ENCODE data around the gene BNC2.
"Not testable (repeated sequence)": the region's sequence is repeated elsewhere in the genome, so short reads cannot be mapped to it uniquely, and the experiment has no call there.

Gene BNC2

GRCh38 chr9:16575986-16576245, 294.6 kb downstream of the BNC2 start:
- DNase-seq, result no peak

DNA sequence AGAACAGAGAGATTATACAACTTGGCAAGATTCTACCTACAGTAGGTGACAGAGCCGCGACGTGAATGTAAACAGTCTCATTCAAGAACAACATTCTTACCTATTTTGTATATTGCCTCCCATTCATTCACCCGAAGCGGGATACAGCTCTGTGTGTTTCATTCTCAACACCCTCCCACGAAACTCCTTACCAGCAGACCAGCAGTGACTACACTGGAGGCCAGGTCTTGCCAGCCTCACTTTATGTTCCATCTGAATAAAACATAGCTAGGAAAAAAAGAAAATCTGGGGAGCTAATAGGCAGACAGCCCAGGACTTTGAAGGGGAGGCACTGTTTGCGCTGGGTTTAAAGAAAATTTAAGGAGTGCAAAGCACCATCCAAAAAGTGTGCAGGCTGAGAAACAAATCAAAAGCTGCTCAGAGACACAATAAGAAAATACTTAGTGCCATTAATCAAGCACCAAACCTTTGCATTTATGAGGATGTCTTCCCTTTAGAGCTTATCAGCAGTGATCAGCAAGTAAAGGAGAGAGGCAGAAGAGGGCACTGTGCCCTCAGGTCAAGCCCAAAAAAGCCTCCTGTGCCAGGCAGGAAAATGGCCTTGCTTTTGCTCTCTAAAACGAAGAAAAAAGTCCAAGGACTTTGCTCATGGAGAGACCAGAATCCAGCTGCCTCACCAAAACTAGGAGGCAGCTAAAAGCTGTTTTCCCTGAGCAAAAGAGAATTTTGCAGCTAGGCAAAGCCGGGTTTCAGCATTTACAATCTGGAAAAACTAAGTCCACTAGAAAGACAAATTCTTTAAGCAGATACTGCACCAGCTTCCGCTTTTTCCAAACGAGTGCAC, 295.1 kb downstream of the BNC2 start:
- DNase-seq, result no peak

DNA sequence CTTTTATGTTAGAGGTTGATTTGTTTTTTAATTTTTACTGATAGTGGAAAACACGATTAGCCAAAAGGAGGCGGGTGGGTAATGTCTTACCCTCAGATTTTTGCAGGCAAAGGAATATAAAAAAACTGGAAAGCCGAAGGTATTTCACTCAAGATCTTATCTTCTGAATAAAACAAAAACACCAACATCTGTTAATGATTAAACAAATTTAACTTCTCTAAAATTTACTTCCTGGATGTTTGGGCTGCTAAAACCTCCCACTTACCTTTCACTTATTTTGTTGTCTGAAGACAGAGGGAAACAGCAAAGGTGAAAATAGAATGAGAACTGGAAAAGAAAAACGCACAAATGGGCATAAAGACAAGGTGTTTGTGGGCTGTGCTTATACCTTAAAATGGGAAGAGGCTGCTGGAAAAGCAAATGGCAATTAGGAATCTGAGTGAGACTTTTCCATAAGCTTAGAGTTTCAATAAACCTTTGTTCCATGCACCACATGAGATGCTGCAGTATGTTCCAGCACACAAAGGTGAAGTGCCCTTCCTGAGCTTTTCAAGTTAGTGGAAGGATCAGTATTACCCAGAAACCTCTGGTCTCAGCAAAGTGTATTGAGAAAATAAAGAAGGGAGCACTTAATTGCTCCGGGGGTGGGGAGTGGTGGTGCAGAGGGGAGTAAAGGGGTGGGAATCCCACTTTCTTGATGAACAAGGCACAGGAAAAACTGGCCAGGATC, 298.3 kb downstream of the BNC2 start:
- DNase-seq, result no peak

DNA sequence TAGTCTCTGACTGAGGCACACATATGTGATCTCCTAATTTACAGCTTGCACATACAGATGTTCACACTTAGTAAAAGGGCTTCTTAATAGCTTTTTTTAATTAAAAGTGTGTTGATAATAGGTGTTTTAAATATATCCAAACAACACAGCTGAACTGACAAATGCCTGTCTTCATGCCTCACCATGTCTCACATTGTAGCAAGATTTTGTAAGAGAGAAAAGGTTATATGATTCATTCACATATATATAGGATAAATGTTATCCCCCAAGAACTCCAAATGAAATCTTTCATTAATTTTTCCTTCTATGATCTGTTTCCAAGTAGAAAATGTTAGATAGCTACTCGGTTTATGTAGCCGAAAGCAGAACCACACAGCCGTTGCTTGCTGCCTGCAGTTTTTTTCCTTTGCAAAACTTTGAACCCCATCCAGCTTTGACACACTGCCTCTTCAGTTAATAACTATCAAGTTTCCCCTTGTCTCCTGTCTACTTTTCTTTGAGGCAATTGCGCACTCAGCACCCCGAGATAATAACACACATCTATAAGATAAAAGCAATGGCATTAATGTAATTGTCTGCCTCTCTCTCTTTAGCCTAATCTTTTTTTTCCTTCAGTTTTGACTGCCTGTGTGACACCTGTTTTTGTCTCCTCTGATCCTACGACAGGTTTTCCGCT, 299.2 kb downstream of the BNC2 start:
- DNase-seq, result no peak

DNA sequence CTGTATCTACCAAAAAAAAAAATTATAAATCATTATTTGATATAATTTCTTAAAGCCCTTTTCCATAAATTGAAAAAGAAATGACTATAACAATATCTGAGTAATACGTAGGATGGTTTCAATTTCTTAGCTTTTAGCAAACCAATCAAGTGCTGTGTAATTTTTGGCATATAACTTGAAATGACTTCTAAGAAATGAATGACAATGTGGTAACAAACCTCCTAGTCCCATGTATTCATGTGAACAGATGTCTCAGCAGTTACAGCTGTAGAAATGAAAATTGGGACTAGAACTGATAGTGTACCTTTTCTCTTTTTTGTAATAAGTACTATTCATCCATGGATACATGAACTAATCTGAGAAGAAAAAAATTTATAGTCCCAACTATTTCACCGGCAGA, 307.0 kb downstream of the BNC2 start:
- DNase-seq, result no peak

DNA sequence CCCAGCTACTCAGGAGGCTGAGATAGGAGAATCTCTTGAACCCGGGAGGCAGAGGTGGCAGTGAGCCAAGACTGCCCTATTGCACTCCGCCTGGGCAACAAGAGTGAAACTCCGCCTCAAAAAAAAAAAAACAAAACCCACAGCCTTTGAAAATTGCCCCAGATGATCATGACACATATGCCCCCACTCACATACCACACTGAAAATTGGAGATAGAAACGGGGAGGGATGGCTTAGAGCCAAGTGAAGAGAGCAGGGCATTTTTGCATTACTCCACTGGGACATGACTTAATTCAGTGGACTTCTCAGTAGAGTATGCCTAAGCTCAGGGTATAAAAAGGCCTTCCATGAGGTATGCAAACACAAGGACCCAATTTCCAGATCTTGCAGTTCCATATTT, 309.3 kb downstream of the BNC2 start:
- DNase-seq, result no peak

DNA sequence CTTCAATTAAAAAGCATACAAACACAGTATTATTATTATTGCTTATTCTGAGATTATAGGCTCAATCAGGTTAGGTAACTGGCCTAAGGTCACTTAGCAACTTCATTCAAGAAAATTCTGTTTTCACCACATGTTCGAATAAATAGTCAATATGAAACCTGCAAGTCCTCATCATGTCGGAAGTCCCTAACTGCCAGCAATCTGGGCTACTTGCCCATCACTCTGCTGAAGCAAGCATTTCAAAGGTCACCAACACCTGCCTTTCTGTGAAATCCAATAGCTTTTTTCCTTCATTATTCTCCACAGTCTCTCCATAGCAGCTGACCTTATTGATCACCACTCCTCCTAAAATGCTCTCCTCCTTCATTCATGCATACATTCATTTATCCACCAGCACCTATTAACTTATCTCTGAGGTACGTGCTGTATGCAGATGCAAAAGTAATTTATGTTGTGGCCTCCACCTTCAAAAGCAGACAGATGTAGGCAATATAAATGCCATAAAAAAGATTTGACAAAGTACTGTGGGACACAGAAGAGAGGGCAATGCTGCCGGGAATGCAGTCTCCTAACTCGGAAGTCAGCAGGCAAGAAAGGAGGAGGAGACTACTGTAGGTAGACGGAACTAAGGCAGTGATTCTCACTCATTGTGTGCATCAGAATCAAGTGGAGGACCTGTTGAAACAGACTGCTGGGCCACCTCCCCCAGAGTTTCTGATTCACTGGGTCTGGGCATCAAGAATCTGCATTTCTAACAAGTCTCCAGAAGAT, 310.9 kb downstream of the BNC2 start:
- DNase-seq, result no peak

DNA sequence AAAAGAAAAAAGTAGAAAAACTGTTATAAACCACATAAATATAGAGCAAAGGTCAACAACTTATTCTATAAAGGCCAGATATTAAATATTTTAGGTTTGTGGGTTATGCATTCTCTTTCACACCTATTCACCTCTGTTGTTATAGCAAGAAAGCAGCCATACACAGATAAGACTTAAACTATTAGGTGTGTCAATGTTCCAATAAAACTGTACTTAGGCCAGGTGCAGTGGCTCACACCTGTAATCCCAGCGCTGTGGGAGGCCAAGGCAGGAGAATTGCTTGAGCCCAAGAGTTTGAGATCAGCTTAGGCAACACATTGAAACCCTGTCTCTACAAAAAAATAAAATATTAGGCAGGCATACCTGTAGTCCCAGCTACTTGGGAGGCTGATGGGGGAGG, 314.7 kb downstream of the BNC2 start:
- no peak for DNase-seq

DNA sequence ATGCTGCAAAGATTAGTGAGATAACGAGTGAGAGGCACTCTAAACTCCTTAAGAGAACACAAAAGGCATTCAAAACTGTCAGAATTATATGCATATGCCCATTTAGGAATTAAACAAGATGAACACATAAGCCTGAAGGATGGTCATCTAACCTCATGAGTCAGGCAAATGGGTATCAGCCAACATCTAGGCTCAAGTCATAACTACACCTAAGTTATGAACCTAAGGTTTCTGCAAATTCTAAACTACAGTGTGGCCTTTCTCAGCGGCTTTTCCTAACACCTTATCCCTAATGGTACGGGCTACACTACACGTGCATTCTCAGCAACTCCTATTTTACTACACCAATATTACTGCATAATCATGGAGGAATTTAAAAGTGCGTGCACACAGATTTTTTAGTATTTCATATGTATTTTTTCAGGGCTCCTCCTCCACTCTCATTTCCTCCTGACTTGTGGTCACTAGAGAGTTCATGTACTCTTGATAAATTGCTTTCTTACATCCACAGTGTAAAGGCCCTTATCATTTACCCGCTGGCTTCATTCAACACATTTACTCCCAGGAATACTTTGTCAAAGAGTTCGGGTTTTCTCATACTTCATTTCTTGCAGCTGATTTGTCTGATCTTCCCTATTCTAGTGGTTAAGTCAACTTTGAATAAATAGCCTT, 316.5 kb downstream of the BNC2 start:
- DNase-seq, result no peak

DNA sequence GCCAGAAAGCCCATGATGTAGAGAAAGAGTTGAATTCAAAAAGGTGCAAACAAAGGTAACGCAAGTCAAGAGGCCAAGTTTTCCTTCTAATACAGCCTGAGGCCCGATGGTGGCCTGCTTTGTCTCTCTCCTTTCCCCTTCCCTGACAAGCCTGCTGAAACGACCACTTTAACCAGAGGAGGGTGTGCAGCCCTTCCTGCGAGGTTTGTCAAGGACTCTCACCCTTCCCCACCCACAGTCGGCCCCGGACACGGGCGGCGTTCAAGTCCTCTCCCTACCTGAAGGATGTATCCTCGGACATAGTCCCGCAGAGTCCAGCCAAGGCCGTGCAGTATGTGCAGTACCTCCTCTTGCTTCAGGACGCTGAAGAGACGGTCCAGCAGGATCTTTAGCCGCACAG, 318.2 kb downstream of the BNC2 start:
- no peak for DNase-seq

DNA sequence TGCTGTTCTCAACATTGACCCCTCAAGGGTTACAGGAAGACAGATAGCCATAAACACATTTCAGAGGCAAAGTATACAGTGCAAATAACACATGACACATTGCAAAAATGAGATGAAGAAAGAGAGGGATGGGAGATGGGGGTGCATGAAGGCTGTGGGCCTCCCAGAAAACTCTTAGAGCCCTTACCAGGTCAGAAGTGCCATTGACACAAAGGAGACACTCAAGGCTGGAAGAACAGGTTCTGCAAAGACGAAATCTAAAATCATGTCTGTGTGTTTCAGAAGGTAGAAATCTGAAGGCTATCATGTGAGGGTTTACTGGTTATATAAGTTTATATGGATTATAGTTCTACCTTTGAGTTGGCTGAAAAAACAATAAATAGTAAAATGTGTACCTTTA, 318.8 kb downstream of the BNC2 start:
- DNase-seq, result no peak

GRCh38 chr9:16545639-16546038, 324.8 kb downstream of the BNC2 start:
- DNase-seq, result no peak

- no peak for DNase-seq
Observed at GRCh38 chr9:16544842-16545241, 325.6 kb downstream of the BNC2 start.

DNA sequence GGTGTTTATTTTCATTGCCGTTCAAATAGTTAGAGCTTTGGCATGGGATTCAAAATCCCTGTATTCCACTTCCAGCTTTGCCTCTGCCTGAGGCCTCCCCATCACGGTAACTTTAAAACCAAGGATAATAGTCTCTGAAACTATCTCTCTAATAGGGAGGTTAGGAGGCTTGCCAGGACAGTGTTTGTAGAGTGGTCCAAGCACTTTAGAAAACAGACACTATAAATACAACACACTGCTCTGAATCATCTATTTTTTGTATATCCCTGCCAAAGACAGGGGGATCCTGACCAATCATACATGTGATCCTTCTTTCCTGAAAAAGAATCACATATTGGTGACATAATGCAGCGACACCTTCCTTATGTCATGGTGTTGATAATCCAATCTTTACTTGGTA, 326.8 kb downstream of the BNC2 start:
- DNase-seq, result no peak

DNA sequence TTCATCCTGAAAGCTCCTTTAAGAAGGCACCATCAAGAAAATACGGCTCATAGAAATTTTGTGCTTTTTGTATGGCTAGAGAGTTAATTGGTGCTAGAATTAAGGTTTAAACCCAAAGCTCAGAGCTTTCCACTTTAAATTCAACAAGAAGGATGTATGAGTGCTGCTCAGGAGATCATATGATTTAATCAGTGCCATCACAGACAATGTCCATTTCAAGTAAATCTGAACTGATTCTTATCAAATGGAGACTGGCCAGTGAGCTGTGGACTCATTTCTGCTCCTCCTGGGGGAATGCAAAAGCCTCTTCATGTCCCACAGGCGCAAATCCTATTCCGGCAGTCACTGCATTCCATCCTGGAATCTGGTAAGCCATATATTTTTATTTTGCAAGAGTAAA, 327.2 kb downstream of the BNC2 start:
- DNase-seq, result no peak

GRCh38 chr9:16542290-16542689, 328.2 kb downstream of the BNC2 start:
- no peak for DNase-seq

GRCh38 chr9:16540743-16541613, 329.5 kb downstream of the BNC2 start:
- no peak for DNase-seq

GRCh38 chr9:16539626-16540025, 330.8 kb downstream of the BNC2 start:
- not testable (repeated sequence) for DNase-seq

- DNase-seq, result no peak
Observed at GRCh38 chr9:16535555-16535954, 334.9 kb downstream of the BNC2 start.

GRCh38 chr9:16532681-16533450, 337.6 kb downstream of the BNC2 start:
- peak; percentile 20 for DNase-seq

GRCh38 chr9:16532272-16532671, 338.2 kb downstream of the BNC2 start:
- no peak for DNase-seq
